PC-9 (cell line): ENCODE results near the gene UGGT1.

Source experiments
- EZH2 ChIP-seq: fragments of 200-600 bp; sonication (generic); IDR thresholded peaks from 2 replicates; pipeline ENCODE4 v1.8.0; 2017; ENCODE audit warnings: antibody characterized with exemption, low read depth
- TF ChIP-seq, protein P1 (sequence below): fragments of 200-600 bp; sonication (generic); conservative IDR thresholded peaks from 2 replicates; pipeline ENCODE4 v1.6.1; 2017; ENCODE audit warnings: mixed run types, antibody characterized with exemption, mild to moderate bottlenecking, moderate library complexity

DNA sequence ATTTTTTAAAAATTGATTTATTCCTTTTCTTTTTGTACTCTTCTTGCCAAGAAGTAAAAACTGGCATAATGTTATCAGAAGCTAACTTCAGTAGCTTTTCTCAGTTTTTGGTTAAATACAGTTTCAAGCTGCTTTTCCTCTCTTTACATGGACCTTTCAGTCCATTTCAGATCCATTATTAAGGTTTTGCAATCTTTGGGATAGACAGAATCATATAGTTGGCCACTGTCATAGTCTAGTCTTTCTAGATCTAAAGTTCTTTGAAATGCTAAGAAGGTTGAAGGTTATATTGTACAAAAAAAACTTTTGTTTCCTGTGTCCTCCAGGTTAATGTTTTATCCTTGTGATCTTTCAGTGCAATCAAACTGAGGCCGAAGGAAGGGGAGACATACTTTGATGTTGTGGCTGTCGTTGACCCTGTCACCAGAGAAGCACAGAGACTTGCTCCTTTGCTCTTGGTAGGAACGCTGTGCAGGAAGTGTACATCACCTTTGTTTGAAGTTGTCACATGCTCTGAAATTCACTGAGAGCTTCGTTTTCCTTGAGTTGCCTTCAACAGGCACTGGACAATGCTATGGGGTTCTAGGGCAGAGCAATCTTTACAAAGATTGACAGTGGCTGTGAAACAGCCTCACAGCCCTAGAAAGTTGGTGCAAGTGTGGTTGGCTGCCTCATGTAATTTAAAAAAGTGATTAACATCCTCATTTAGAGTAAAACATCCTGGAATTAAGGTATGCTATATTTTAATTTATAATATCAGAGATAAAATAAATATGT is 79.1 kb downstream of the UGGT1 start:
- TF ChIP-seq, protein P1, sequence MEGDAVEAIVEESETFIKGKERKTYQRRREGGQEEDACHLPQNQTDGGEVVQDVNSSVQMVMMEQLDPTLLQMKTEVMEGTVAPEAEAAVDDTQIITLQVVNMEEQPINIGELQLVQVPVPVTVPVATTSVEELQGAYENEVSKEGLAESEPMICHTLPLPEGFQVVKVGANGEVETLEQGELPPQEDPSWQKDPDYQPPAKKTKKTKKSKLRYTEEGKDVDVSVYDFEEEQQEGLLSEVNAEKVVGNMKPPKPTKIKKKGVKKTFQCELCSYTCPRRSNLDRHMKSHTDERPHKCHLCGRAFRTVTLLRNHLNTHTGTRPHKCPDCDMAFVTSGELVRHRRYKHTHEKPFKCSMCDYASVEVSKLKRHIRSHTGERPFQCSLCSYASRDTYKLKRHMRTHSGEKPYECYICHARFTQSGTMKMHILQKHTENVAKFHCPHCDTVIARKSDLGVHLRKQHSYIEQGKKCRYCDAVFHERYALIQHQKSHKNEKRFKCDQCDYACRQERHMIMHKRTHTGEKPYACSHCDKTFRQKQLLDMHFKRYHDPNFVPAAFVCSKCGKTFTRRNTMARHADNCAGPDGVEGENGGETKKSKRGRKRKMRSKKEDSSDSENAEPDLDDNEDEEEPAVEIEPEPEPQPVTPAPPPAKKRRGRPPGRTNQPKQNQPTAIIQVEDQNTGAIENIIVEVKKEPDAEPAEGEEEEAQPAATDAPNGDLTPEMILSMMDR: no peak
- TF ChIP-seq EZH2: no peak
